Central memory CD8-positive, alpha-beta T cell (primary cell): ENCODE results near the gene COQ10A.
A peak's percentile ranks its signal among the peaks of the same experiment; 100 is the strongest.

ENCODE experiments used
- ATAC-seq: fragments of 150-1000 bp; cut with Tn5 transposase; replicated peaks from 2 replicates; pipeline ENCODE4 v1.10.0; 2022; ENCODE audit warnings: mild to moderate bottlenecking, moderate FRiP score, moderate number of reproducible peaks; ENCODE audit not compliant: poor library complexity, severe bottlenecking; ENCODE audit errors: extremely low read depth
- DNase-seq, 2 donors: peaks; one replicate each; pipeline ENCODE4 v3.0.0; 2021; ENCODE audit warnings: low spot score in 2 of 2
- H3K27ac Mint-ChIP-seq: one replicate; pipeline ENCODE4 v1.8.0; 2022; ENCODE audit warnings: low read depth, mild to moderate bottlenecking, moderate library complexity, mixed read lengths
- H3K27me3 Mint-ChIP-seq: one replicate; pipeline ENCODE4 v1.8.0; 2022; ENCODE audit warnings: mixed read lengths
- H3K36me3 Mint-ChIP-seq: one replicate; pipeline ENCODE4 v1.8.0; 2022; ENCODE audit warnings: mild to moderate bottlenecking, moderate library complexity, mixed read lengths; ENCODE audit not compliant: insufficient read depth
- H3K4me1 Mint-ChIP-seq: one replicate; pipeline ENCODE4 v1.8.0; 2022; ENCODE audit warnings: mixed read lengths
- H3K4me3 Mint-ChIP-seq: one replicate; pipeline ENCODE4 v1.8.0; 2022; ENCODE audit warnings: mild to moderate bottlenecking, moderate library complexity, mixed read lengths
- H3K9me3 Mint-ChIP-seq: one replicate; pipeline ENCODE4 v1.8.0; 2022; ENCODE audit warnings: mixed read lengths

COQ10A gene

DNA sequence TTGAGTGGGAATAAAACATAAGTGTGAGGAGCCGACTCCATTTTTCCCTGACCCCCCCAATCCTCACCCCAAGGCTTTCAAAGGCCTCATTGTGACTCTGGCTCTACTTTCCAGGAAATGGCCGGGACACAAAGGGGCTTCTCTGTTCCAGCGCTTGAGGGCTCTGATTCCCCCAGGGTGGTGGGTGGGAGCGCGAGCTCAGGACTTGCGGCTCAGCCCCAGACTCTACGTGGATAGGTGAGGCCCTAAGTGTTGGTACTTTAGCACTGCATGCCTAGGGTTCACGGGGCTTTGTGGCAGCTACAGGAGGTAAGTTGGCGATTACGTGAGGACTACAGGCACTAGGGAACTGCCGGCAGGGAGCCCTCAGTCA lies 48.5 kb downstream of the COQ10A start:
- peak overlapping the region; percentile 96 for H3K27ac Mint-ChIP-seq
- peaks cover 31% of the 10 kb centered on the region for H3K36me3 Mint-ChIP-seq
- peaks cover 13% of the 10 kb centered on the region for H3K4me1 Mint-ChIP-seq
- ATAC-seq: peak; percentile 4
- DNase-seq: no peak
- no peaks in the 10 kb centered on the region for H3K27me3 Mint-ChIP-seq
- H3K9me3 Mint-ChIP-seq: no peaks in the 10 kb centered on the region
- peak overlapping the region; percentile 99 for H3K4me3 Mint-ChIP-seq

DNA sequence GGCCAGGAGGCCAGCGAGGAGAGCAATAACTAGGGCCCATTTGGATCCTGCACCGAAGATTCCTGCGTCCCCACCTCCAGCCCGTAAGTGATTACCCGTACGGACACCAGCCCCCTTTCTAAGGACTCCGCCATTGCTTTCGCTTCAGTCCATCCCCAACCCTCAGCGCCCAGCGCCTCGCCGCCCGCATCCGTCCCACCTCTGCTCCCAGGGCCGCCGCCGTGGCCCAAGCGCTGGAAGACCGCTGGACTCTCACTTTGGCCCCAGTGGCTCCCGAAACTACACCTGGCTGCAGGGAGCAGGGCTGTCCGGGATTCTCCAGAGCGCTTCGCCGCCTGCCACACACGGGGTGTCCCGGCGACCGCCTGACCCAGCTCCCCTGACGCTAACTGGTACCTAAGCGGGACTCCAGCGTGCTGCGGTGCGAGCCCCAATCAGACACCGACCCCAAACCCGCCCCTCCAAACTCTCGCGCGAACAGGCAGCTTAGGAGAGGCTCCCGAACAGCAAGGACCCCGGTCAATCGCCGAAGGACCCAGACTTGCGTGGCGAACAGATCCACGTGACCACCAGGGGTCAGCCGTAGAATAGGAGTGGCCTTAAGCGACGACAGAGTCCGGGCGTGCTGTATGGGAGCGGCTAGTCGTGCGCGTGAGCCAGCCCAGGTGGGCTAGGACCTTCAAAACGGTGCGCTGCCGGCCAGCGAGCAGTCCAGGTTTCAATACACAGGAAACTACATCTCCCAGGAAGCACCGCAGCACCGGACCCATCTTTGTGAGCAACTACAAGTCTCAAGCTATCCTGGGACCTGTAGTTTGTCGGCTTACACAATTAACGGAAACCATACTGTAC lies 49.1 kb downstream of the COQ10A start, which contains the start of gene CNPY2:
TSS of gene CNPY2 (minus strand) at position 367 of the 852 bp plus-strand sequence. CDS start 771 bp downstream, outside the sequence.
- peaks cover 28% of the 10 kb centered on the region for H3K36me3 Mint-ChIP-seq
- no peaks in the 10 kb centered on the region for H3K9me3 Mint-ChIP-seq
- peak within 1 kb of the TSS; percentile 96 for H3K27ac Mint-ChIP-seq
- peak; percentile 86 to 87 for DNase-seq
- ATAC-seq: peak; percentile 95
- peaks cover 13% of the 10 kb centered on the region for H3K4me1 Mint-ChIP-seq
- peak within 1 kb of the TSS; percentile 99 for H3K4me3 Mint-ChIP-seq
- H3K27me3 Mint-ChIP-seq: no peaks in the 10 kb centered on the region

GRCh38 chr12:56317675-56318074 lies 50.9 kb downstream of the COQ10A start:
- H3K4me3 Mint-ChIP-seq: no peak overlapping the region
- H3K36me3 Mint-ChIP-seq: peaks cover 22% of the 10 kb centered on the region

More at GRCh38 chr12:56317675-56318074, 50.9 kb downstream of the COQ10A start:
- Mint-ChIP-seq H3K27me3 (no peaks in the 10 kb centered on the region), H3K27ac (no peak overlapping the region), H3K9me3 (no peaks in the 10 kb centered on the region), H3K4me1 (peaks cover 13% of the 10 kb centered on the region)
- DNase-seq: no peak
- ATAC-seq: no peak
